ENCODE results near the gene UNC13A.

The UNC13A gene

GRCh38 chr19:17617807-17618192 lies 70.4 kb downstream of the UNC13A start:
- H3K27me3 ChIP-seq (ENCODE audit: control insufficient read depth, insufficient read depth, low read length) = peaks cover 17% of the 10 kb centered on the region
- H3K9ac ChIP-seq (ENCODE audit: low read length) = no peak overlapping the region
- H3K9me3 ChIP-seq (ENCODE audit: control insufficient read depth, low read length) = no peaks in the 10 kb centered on the region
- H3K4me1 ChIP-seq (ENCODE audit: control insufficient read depth, insufficient read depth, low read length) = no peaks in the 10 kb centered on the region
- H3K36me3 ChIP-seq (ENCODE audit: control insufficient read depth, insufficient read depth, low read length) = no peaks in the 10 kb centered on the region
- H3K4me3 ChIP-seq (ENCODE audit: low read length) = no peak overlapping the region

GRCh38 chr19:17616961-17617806 lies 71.0 kb downstream of the UNC13A start:
- Histone ChIP-seq H3K4me3 (ENCODE audit: low read length) (no peak overlapping the region), H3K27me3 (ENCODE audit: control insufficient read depth, insufficient read depth, low read length) (peaks cover 17% of the 10 kb centered on the region), H3K9ac (ENCODE audit: low read length) (no peak overlapping the region)

GRCh38 chr19:17616686-17616960 lies 71.5 kb downstream of the UNC13A start:
- no peaks in the 10 kb centered on the region for H3K4me1 ChIP-seq (ENCODE audit: control insufficient read depth, insufficient read depth, low read length)
- no peak overlapping the region for H3K9ac ChIP-seq (ENCODE audit: low read length)
- H3K9me3 ChIP-seq (ENCODE audit: control insufficient read depth, low read length) = no peaks in the 10 kb centered on the region
- peaks cover 17% of the 10 kb centered on the region for H3K27me3 ChIP-seq (ENCODE audit: control insufficient read depth, insufficient read depth, low read length)
- no peaks in the 10 kb centered on the region for H3K36me3 ChIP-seq (ENCODE audit: control insufficient read depth, insufficient read depth, low read length)
- no peak overlapping the region for H3K4me3 ChIP-seq (ENCODE audit: low read length)

More at GRCh38 chr19:17616961-17617806, 71.0 kb downstream of the UNC13A start:
- H3K36me3 ChIP-seq (ENCODE audit: control insufficient read depth, insufficient read depth, low read length) = no peaks in the 10 kb centered on the region
- no peaks in the 10 kb centered on the region for H3K4me1 ChIP-seq (ENCODE audit: control insufficient read depth, insufficient read depth, low read length)
- H3K9me3 ChIP-seq (ENCODE audit: control insufficient read depth, low read length) = no peaks in the 10 kb centered on the region

DNA sequence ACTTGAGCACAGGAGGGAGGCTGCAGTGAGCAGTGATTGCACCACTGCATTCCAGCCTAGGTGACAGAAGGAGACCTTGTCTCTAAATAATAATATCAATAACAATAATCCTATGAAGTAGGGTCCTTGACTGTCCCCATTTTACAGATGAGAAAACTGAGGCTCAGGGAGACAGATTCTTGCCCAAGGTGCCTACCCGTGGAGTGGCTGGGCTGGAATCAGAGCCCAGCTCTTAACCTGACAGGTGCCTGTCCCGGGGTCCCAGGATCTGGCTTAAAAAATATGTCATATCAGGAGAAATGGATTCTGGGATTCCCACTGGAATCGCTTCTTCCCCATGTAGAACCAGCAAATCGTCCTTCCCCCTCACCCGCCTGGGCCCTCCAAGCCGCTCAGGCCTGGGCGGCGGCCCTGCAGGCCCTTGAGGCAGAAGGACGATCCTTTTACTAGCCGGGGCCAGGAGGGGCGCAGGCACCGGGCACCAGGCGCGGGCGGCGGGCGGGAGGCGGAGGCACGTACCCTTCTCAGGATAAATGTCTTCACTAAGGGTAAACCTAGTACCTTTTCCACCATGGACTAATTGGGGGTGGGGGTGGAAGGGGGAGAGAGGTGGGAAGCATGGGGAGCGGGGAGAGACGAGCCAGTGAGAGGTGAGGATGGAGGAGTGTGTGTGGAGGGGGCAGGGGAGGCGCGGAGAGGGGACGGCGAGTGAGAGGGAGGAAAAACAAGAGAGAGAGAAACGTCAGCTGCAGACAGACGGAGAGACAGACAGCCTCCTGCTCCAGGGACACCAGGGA lies 72.1 kb downstream of the UNC13A start:
- Histone ChIP-seq H3K4me1 (ENCODE audit: control insufficient read depth, insufficient read depth, low read length) (no peaks in the 10 kb centered on the region), H3K9ac (ENCODE audit: low read length) (no peak overlapping the region), H3K27me3 (ENCODE audit: control insufficient read depth, insufficient read depth, low read length) (peaks cover 17% of the 10 kb centered on the region), H3K9me3 (ENCODE audit: control insufficient read depth, low read length) (no peaks in the 10 kb centered on the region), H3K36me3 (ENCODE audit: control insufficient read depth, insufficient read depth, low read length) (no peaks in the 10 kb centered on the region), H3K4me3 (ENCODE audit: low read length) (no peak overlapping the region)

DNA sequence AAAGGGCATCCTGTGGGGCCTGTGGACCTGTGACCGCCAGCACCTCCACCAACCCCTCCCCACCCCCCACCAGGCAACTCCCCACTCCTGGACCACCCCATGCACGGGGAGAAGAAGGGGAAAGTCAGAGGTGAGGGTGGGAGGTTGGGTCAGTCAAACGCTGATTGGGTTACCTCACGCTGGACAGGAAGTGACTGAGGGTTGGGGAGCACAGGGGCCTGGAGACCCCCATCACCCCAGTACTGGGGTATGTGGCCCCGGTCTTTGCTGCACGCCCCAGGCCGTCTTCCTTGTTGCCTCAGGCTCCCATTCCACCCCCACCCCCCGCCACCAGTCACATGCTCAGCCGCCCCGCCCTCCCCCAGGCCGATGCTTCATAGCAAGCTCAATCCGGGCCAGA lies 73.7 kb downstream of the UNC13A start:
- Histone ChIP-seq H3K36me3 (ENCODE audit: control insufficient read depth, insufficient read depth, low read length) (no peaks in the 10 kb centered on the region), H3K4me3 (ENCODE audit: low read length) (no peak overlapping the region), H3K4me1 (ENCODE audit: control insufficient read depth, insufficient read depth, low read length) (no peaks in the 10 kb centered on the region), H3K9me3 (ENCODE audit: control insufficient read depth, low read length) (no peaks in the 10 kb centered on the region), H3K27me3 (ENCODE audit: control insufficient read depth, insufficient read depth, low read length) (peaks cover 17% of the 10 kb centered on the region), H3K9ac (ENCODE audit: low read length) (no peak overlapping the region)

DNA sequence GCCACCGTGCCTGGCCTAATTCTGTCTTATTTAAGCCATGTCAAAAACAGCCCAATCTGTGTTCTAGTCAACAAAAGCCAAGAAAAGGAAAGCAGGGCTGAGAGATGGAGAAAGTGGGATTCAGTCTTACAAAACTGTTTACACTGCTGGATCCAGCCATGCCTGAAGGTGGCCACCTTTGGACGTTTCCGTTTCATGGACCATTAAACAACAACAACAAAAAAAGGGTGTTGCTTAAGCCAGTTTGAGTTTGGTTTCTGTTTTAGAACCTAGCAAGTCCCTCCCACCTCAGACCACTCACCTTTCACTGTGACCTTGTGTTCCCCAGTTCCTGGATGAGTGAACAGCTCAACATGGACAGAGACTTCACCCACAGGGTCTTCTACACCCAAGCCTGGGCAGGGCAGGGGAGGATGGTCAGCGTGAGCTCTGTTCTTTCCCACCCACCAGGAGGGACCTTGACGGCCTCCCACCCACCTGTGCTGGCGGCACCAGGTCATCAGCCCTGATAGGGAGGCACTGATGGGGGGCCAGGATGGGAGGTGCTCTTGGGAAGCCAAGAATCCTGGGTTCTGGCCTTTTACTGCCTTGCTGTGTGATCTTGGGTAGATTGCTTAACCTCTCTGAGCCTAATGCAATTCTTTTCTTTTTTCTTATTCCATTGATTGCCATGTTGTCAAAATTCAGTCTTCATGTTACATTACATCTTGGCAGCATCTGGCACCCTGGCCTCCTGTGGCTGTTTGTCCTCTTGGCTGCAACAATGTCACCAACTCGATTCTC lies 76.5 kb downstream of the UNC13A start:
- Histone ChIP-seq H3K36me3 (ENCODE audit: control insufficient read depth, insufficient read depth, low read length) (no peaks in the 10 kb centered on the region), H3K4me1 (ENCODE audit: control insufficient read depth, insufficient read depth, low read length) (no peaks in the 10 kb centered on the region), H3K9me3 (ENCODE audit: control insufficient read depth, low read length) (no peaks in the 10 kb centered on the region), H3K27me3 (ENCODE audit: control insufficient read depth, insufficient read depth, low read length) (peaks cover 8% of the 10 kb centered on the region), H3K4me3 (ENCODE audit: low read length) (no peak overlapping the region), H3K9ac (ENCODE audit: low read length) (no peak overlapping the region)

GRCh38 chr19:17610384-17610783 lies 77.8 kb downstream of the UNC13A start:
- no peak overlapping the region for H3K4me3 ChIP-seq (ENCODE audit: low read length)

GRCh38 chr19:17607936-17608335 lies 80.2 kb downstream of the UNC13A start:
- no peak overlapping the region for H3K4me3 ChIP-seq (ENCODE audit: low read length)
- H3K9me3 ChIP-seq (ENCODE audit: control insufficient read depth, low read length) = no peaks in the 10 kb centered on the region
- H3K4me1 ChIP-seq (ENCODE audit: control insufficient read depth, insufficient read depth, low read length) = peaks cover 10% of the 10 kb centered on the region
- no peak overlapping the region for H3K9ac ChIP-seq (ENCODE audit: low read length)
- peaks cover 4% of the 10 kb centered on the region for H3K27me3 ChIP-seq (ENCODE audit: control insufficient read depth, insufficient read depth, low read length)
- no peaks in the 10 kb centered on the region for H3K36me3 ChIP-seq (ENCODE audit: control insufficient read depth, insufficient read depth, low read length)

More at GRCh38 chr19:17610384-17610783, 77.8 kb downstream of the UNC13A start:
- H3K9ac ChIP-seq (ENCODE audit: low read length) = no peak overlapping the region
- H3K9me3 ChIP-seq (ENCODE audit: control insufficient read depth, low read length) = no peaks in the 10 kb centered on the region
- H3K36me3 ChIP-seq (ENCODE audit: control insufficient read depth, insufficient read depth, low read length) = no peaks in the 10 kb centered on the region
- H3K4me1 ChIP-seq (ENCODE audit: control insufficient read depth, insufficient read depth, low read length) = peaks cover 10% of the 10 kb centered on the region
- H3K27me3 ChIP-seq (ENCODE audit: control insufficient read depth, insufficient read depth, low read length) = peaks cover 2% of the 10 kb centered on the region

GRCh38 chr19:17606590-17607185 lies 81.5 kb downstream of the UNC13A start:
- H3K36me3 ChIP-seq (ENCODE audit: control insufficient read depth, insufficient read depth, low read length) = no peaks in the 10 kb centered on the region
- no peak overlapping the region for H3K4me3 ChIP-seq (ENCODE audit: low read length)
- no peak overlapping the region for H3K9ac ChIP-seq (ENCODE audit: low read length)
- H3K27me3 ChIP-seq (ENCODE audit: control insufficient read depth, insufficient read depth, low read length) = peaks cover 7% of the 10 kb centered on the region
- peaks cover 10% of the 10 kb centered on the region for H3K4me1 ChIP-seq (ENCODE audit: control insufficient read depth, insufficient read depth, low read length)
- H3K9me3 ChIP-seq (ENCODE audit: control insufficient read depth, low read length) = no peaks in the 10 kb centered on the region

GRCh38 chr19:17605761-17606589 lies 82.2 kb downstream of the UNC13A start:
- peaks cover 7% of the 10 kb centered on the region for H3K27me3 ChIP-seq (ENCODE audit: control insufficient read depth, insufficient read depth, low read length)
- H3K4me3 ChIP-seq (ENCODE audit: low read length) = no peak overlapping the region
- H3K4me1 ChIP-seq (ENCODE audit: control insufficient read depth, insufficient read depth, low read length) = peaks cover 10% of the 10 kb centered on the region

DNA sequence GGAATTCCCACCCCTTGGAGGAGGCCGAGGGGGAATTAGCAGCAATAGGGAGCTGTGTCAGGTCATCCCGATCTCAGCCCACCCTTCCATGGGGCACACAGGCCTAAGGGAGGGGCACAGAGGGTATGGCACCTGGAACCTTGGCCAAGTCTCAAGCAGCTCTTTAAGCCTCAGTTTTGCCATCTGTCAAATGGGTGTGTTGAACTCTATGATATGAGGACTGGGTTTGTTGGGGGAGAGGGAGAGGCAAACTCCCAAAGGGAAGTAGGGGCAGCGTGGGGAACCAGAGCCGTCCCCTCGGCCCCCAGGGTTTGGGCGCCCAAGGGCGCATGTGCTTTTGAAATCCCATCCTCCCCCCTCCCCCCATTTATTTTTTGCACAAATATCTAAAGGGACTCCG lies 83.0 kb downstream of the UNC13A start:
- Histone ChIP-seq H3K36me3 (ENCODE audit: control insufficient read depth, insufficient read depth, low read length) (no peaks in the 10 kb centered on the region), H3K27me3 (ENCODE audit: control insufficient read depth, insufficient read depth, low read length) (peaks cover 7% of the 10 kb centered on the region), H3K9ac (ENCODE audit: low read length) (no peak overlapping the region)

More at GRCh38 chr19:17605761-17606589, 82.2 kb downstream of the UNC13A start:
- H3K36me3 ChIP-seq (ENCODE audit: control insufficient read depth, insufficient read depth, low read length) = no peaks in the 10 kb centered on the region
- H3K9me3 ChIP-seq (ENCODE audit: control insufficient read depth, low read length) = no peaks in the 10 kb centered on the region
- no peak overlapping the region for H3K9ac ChIP-seq (ENCODE audit: low read length)

More for the DNA sequence above, 83.0 kb downstream of the UNC13A start:
- Histone ChIP-seq H3K9me3 (ENCODE audit: control insufficient read depth, low read length) (no peaks in the 10 kb centered on the region), H3K4me1 (ENCODE audit: control insufficient read depth, insufficient read depth, low read length) (peaks cover 10% of the 10 kb centered on the region), H3K4me3 (ENCODE audit: low read length) (no peak overlapping the region)
